Large intestine (tissue), 3 donors: ENCODE results near the gene SYTL5. TPM values are rescaled to one million over a fixed set of nuclear protein-coding genes. Genes with fewer than 3 reads are reported as not detected.
"Not testable (repeated sequence)": the region's sequence is repeated elsewhere in the genome, so short reads cannot be mapped to it uniquely, and the experiment has no call there.

Experiments used
- DNase-seq, 2 donors: peaks; one replicate each; pipeline versions ENCODE4 v3.0.0 to v3.0.0-alpha.2; 2013
- H3K27ac ChIP-seq: one replicate; pipeline ENCODE4 v1.5.1; 2013; ENCODE audit warnings: low read length
- H3K27me3 ChIP-seq: 2 replicates; pipeline ENCODE4 v1.6.1; 2013; ENCODE audit warnings: low read length; ENCODE audit not compliant: control insufficient read depth, insufficient read depth
- H3K36me3 ChIP-seq: 2 replicates; pipeline ENCODE4 v1.6.1; 2013; ENCODE audit warnings: low read length; ENCODE audit not compliant: control insufficient read depth, insufficient read depth
- H3K4me1 ChIP-seq: one replicate; pipeline ENCODE4 v1.6.1; 2013; ENCODE audit warnings: low read length; ENCODE audit not compliant: control insufficient read depth, insufficient read depth
- H3K4me3 ChIP-seq: one replicate; pipeline ENCODE4 v1.5.1; 2013; ENCODE audit warnings: low read length
- H3K9me3 ChIP-seq: one replicate; pipeline ENCODE4 v1.6.1; 2013; ENCODE audit warnings: mild to moderate bottlenecking, low read depth, low read length, moderate library complexity; ENCODE audit not compliant: control insufficient read depth
- WGBS: methylation state at CpG from one replicate; pipeline ENCODE4 v1.1.5; 2013; ENCODE audit warnings: low lambda C conversion rate; ENCODE audit not compliant: insufficient coverage; 5-methylcytosine and 5-hydroxymethylcytosine counted together
- polyA plus RNA-seq: library from polyadenylated mRNA; unstranded; fragments of 120-200 nt; gene quantifications from one replicate; pipeline ENCODE4 v1.2.1, GENCODE V29; 2013

The SYTL5 gene
- polyA plus RNA-seq, 1 donor = 3.6 TPM

DNA sequence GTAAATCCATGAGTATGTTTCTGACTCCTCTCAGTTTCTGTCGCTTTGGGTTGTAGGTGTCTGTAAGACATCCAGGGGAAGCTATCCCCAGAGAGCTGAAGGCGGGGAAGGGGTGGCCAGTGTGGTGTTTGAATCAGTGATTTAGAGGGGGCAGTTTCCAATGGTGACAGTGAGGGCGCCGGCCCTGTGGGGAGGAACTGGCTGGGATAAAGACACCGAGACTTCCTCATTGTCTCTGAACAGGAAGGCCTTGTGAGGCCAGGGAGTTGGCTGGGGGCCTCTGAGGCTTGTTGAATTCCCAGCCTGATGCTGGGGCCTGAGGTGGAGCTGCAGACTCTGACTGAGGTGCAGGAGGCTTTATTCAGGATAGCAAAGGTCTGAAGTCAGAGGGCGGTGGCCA, 15.1 kb upstream of the SYTL5 start:
- not testable (repeated sequence) for H3K4me3 ChIP-seq, H3K4me1 ChIP-seq, H3K36me3 ChIP-seq, DNase-seq, H3K27me3 ChIP-seq, H3K9me3 ChIP-seq
- no CpG with 5 or more reads among the region's 6 CpGs for WGBS
- peak overlapping the region; percentile 17 for H3K27ac ChIP-seq

DNA sequence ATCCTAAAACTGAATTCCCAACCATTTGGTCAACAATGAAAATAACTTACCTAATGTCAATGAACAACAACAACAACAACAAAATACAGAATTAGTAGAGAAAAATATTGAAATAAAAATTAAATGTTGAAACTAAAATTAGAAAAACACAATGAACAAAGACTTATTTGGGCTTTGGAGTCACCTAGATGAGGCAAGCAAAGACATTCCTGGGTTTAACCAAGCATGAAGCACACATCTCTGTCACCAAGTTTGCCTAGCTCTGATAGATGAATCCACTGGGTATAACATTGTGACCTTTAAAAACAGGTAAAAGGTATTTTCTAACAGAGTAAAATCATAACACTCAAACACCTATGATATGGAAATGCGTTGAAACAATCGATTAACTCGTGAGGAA, 13.2 kb upstream of the SYTL5 start:
- no peak for DNase-seq
- Histone ChIP-seq H3K9me3 (no peaks in the 10 kb centered on the region), H3K4me3 (no peak overlapping the region), H3K27ac (no peak overlapping the region), H3K27me3 (no peaks in the 10 kb centered on the region), H3K36me3 (no peaks in the 10 kb centered on the region), H3K4me1 (peaks cover 3% of the 10 kb centered on the region)
- 97% methylated on average over 3 of the region's 3 CpGs for WGBS

DNA sequence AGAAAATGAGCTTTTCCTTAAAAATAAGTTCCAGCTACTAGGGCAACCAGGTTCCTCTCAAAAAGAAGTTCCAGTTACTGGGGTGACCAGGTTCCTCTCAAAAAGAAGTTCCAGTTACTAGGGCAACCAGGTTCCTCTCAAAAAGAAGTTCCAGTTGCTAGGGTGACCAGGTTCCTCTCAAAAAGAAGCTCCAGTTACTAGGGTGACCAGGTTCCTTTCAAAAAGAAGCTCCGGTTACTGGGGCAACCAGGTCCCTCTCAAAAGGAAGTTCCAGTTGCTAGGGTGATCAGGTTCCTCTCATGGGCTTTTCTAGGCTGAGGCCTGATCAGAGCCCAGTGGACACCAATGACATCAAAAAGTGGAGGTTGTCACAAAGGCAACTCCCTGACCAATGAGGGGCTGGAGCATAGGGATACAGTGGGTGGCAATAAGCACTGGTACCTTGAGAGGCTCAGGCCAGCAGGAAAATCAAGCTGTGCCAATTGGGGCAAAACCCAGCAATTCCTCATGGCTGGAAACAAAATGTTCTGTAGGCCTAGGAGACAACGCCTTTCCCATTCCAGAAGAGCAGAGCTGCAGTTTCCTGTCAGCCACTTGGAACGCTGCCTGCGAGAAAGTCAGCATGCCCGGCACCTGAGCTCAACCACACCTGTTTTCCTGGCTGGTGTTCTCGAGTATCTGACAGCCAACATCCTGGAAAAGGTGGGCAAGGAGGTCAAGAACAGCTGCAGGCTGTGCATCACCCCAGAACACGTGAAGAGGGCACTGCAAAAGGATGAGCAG, 12.3 kb upstream of the SYTL5 start:
- no peak overlapping the region for H3K4me3 ChIP-seq
- H3K9me3 ChIP-seq = no peaks in the 10 kb centered on the region
- H3K27me3 ChIP-seq = no peaks in the 10 kb centered on the region
- no CpG with 5 or more reads among the region's 7 CpGs for WGBS
- H3K4me1 ChIP-seq = peaks cover 1% of the 10 kb centered on the region
- DNase-seq = peak; percentile 4 to 21
- H3K36me3 ChIP-seq = no peaks in the 10 kb centered on the region
- H3K27ac ChIP-seq = no peak overlapping the region

DNA sequence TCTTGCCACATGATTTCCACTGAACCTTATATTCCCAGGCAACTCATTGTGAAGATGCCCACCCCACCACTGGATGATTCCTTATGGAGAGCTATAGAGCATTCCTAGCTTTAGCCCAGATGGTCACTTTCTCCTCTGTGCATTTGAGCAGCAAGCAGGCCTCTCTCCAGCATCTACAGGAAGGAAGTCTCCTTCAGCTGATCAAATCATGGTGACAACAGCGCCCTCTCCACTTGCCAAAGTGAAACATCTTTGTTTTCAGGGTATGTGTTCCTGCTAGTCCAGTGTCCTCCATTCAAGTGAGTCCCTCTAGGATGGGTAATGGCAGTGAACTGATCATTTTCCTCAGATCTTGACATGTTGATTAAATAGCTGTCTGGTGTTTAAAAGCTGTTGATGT, 10.9 kb upstream of the SYTL5 start:
- no peaks in the 10 kb centered on the region for H3K36me3 ChIP-seq
- H3K4me1 ChIP-seq = no peaks in the 10 kb centered on the region
- DNase-seq = no peak
- H3K9me3 ChIP-seq = no peaks in the 10 kb centered on the region
- no peak overlapping the region for H3K27ac ChIP-seq
- WGBS = no CpG with 5 or more reads among the region's 1 CpG
- H3K27me3 ChIP-seq = no peaks in the 10 kb centered on the region
- no peak overlapping the region for H3K4me3 ChIP-seq

DNA sequence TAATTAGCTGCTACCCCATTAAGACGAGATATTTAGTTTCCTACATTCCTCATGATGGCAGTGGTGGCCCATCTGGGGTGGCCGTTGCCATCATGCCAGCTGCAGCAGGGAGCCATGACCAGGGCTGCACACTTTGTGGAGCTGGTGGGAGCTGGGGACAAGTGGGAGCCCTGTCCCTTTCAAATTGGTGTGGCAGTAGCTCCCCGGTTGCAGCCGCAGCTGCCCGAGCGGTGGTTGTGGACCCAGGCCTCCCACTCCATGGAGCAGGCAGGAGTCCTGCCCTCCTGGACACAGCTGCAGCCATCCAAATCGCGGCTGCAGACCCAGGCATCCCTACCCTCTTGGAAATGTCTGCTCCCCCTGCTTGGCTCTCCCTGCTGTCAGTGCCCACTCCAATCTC, 9.3 kb upstream of the SYTL5 start:
- Histone ChIP-seq H3K27ac (no peak overlapping the region), H3K9me3 (no peaks in the 10 kb centered on the region), H3K27me3 (no peaks in the 10 kb centered on the region), H3K4me1 (no peaks in the 10 kb centered on the region), H3K4me3 (no peak overlapping the region), H3K36me3 (no peaks in the 10 kb centered on the region)
- DNase-seq = no peak
- no CpG with 5 or more reads among the region's 8 CpGs for WGBS

DNA sequence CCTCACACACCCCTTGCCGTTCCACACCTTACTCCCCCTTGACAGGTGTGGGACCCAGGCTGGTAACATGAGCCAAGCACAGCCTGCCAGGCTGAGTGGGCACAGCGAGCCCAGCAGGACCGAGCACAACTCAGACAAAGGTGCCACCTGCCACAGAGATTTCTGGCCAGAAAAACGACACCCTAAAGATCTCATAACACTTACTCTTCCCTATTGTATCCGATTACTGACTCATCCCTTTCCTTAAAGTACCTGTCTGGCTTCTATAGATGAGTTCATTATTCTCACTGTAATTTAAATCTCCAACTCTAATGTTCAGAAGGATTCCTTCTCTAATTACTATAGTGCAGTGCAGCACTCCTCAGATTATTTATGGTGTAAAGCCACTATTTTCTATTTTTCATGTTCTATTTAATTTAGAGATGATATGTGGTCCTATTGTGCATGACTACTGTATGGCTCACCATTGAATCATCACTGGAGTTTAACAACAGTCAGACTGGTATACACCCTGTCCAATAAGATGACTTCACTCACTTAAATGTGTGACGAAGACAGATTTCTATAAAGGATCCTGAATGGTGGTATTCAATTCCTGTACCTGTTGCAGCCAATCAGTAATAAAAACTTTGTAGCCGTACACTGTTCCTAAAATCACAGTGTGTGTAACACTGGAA, 7.6 kb upstream of the SYTL5 start:
- Histone ChIP-seq H3K4me1 (no peaks in the 10 kb centered on the region), H3K36me3 (no peaks in the 10 kb centered on the region), H3K27ac (no peak overlapping the region), H3K9me3 (no peaks in the 10 kb centered on the region), H3K4me3 (no peak overlapping the region), H3K27me3 (no peaks in the 10 kb centered on the region)
- WGBS = no CpG with 5 or more reads among the region's 7 CpGs
- DNase-seq = no peak

DNA sequence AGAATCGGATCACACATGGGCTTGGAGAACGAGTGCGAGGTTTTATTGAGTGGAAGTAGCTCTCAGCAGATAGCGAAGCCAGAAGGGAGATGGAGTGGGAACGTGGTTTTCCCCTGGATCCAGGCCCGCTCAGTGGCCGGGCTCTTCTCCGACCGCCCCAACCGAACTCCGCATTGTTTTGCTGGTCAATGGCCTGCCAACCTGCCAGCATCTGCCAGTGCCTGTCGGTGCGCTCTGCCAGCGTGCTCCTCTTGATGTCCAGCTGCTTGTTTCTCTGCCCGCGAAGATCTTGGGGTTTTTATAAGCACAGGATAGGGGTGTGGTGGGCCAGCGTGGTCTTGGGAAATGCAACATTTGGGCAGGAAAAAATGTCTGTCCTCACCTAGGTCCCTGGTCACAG, 5.6 kb upstream of the SYTL5 start:
- Histone ChIP-seq H3K4me3 (no peak overlapping the region), H3K9me3 (no peaks in the 10 kb centered on the region), H3K27me3 (no peaks in the 10 kb centered on the region), H3K4me1 (no peaks in the 10 kb centered on the region), H3K36me3 (no peaks in the 10 kb centered on the region), H3K27ac (no peak overlapping the region)
- WGBS = no CpG with 5 or more reads among the region's 17 CpGs
- DNase-seq = no peak

DNA sequence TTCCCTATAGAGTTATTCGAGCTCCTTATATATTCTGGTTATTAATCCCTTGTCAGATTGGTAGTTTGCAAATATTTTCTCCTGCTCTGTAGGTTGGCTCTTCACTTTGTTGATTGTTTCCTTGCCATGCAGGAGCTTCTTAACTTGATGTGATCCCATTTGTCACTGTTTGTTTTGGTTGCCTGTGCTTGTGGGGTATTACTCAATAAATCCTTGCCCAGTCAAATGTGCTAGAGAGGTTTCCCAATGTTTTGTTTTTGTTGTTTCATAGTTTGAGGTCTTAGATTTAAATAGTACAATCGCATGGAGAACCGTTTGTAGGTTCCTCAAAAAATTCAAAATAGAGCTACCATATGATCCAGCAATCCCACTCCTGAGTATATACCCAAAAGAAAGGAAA, 2.3 kb upstream of the SYTL5 start:
- H3K4me1 ChIP-seq = peaks cover 3% of the 10 kb centered on the region
- H3K36me3 ChIP-seq = no peaks in the 10 kb centered on the region
- WGBS = no CpG with 5 or more reads among the region's 3 CpGs
- DNase-seq = no peak
- no peaks in the 10 kb centered on the region for H3K9me3 ChIP-seq
- no peaks in the 10 kb centered on the region for H3K27me3 ChIP-seq
- H3K4me3 ChIP-seq = no peak overlapping the region
- H3K27ac ChIP-seq = no peak overlapping the region

DNA sequence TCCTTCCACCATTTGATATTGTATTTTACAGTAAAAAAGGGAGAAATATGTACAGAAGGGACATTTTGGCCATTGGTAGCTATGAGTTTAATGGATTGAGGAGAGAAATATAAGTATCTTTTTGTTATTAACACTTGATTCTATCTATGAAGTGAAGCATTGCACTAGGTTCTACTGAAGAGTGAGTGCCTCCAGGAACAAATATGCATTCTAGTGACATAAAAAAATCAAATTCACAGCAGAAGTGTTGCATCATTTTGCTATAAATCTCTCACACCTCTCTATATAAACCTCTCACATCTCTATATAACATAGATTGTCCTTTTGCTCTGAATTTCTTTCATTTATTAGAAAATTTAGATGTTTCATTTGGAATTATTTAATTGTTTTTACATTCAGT, 425 bp downstream of the SYTL5 start:
- Histone ChIP-seq H3K4me1 (peaks cover 3% of the 10 kb centered on the region), H3K27me3 (no peaks in the 10 kb centered on the region), H3K9me3 (no peaks in the 10 kb centered on the region), H3K4me3 (no peak overlapping the region), H3K27ac (peak overlapping the region; percentile 70), H3K36me3 (no peaks in the 10 kb centered on the region)
- no peak for DNase-seq

DNA sequence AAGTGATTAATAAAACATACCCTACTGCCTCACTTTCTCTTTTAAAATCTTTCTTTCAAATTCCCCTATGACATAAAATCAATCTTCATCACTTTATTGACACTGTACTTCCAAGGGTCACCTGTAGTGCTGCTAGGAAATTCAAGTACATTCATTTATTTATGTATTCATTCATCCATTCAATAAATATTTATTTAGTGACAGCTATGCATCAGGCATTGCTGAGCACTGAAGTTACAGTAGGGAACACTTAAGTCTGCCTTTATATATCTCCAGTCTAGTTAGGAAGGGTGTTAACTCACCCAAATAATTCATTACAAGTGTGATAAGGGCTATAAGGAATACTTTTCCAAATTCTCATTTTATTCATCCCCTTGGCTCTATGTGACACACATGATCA, 2.3 kb downstream of the SYTL5 start:
- DNase-seq = no peak
- H3K4me1 ChIP-seq = peaks cover 3% of the 10 kb centered on the region
- H3K27me3 ChIP-seq = no peaks in the 10 kb centered on the region
- H3K9me3 ChIP-seq = no peaks in the 10 kb centered on the region
- H3K36me3 ChIP-seq = no peaks in the 10 kb centered on the region
- H3K27ac ChIP-seq = no peak overlapping the region
- H3K4me3 ChIP-seq = no peak overlapping the region

DNA sequence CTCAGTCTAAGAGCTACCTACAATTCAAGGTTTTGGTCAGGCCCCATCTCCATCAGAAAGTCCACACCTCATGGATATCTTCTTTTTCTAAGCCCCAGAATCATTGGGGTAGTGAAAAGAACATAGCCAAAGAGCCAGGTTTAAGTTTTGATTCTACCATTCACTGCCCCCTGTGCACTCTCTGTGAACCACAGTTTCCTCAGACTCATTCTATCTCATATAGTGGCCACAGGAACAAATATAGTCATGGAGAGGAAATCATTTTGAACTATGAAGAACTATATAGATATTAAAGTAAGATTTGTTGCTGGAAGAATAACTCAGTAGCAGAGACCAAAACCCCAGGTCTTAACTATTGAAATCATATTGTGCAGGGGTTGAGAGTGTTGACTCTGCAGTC, 3.3 kb downstream of the SYTL5 start:
- Histone ChIP-seq H3K9me3 (no peaks in the 10 kb centered on the region), H3K36me3 (no peaks in the 10 kb centered on the region), H3K27me3 (no peaks in the 10 kb centered on the region), H3K4me3 (no peak overlapping the region), H3K4me1 (peaks cover 3% of the 10 kb centered on the region), H3K27ac (no peak overlapping the region)
- DNase-seq = no peak
